Activated T-helper 1 cell treated with anti-CD3 and anti-CD28 coated beads, Interleukin-12 subunit alpha, Interleukin-12 subunit beta, Interleukin-2, Interleukin-4 antibody, amounts not matched to agents 30 ng/mL and 10 ng/mL and 1 ng/mL, durations not matched to agents 14 hours and 24 hours and 36 hours (primary cell): ENCODE results near the gene PAX7. TPM values are rescaled to one million over a fixed set of nuclear protein-coding genes. Genes with fewer than 3 reads are reported as not detected.
"Not testable (repeated sequence)": the region's sequence is repeated elsewhere in the genome, so short reads cannot be mapped to it uniquely, and the experiment has no call there.

ENCODE experiments used
- DNase-seq: peaks from one replicate; pipeline ENCODE4 v3.0.0; 2021; ENCODE audit warnings: low spot score
- H3K27ac Mint-ChIP-seq: one replicate; pipeline ENCODE4 v1.8.0; 2021; ENCODE audit warnings: mild to moderate bottlenecking, mixed read lengths
- H3K27me3 Mint-ChIP-seq: one replicate; pipeline ENCODE4 v1.8.0; 2022; ENCODE audit warnings: mild to moderate bottlenecking, moderate library complexity, mixed read lengths; ENCODE audit not compliant: insufficient read depth
- H3K36me3 Mint-ChIP-seq: one replicate; pipeline ENCODE4 v1.8.0; 2021; ENCODE audit warnings: low read depth, mixed read lengths
- H3K4me1 Mint-ChIP-seq: one replicate; pipeline ENCODE4 v1.8.0; 2021; ENCODE audit warnings: low read depth, mixed read lengths
- H3K4me3 Mint-ChIP-seq: one replicate; pipeline ENCODE4 v1.8.0; 2021; ENCODE audit warnings: mild to moderate bottlenecking, moderate library complexity, mixed read lengths
- H3K9me3 Mint-ChIP-seq: one replicate; pipeline ENCODE4 v1.8.0; 2021; ENCODE audit warnings: mixed read lengths
- intact Hi-C: fragments of 100-400 bp; cut with micrococcal nuclease; formaldehyde crosslinking; loops from one replicate; pipeline ENCODE4 v1.15.1; 2024
- total RNA-seq: library from RNA; stranded (reverse); gene quantifications from 2 replicates; pipeline ENCODE4 v1.2.3, GENCODE V29; 2022

Gene PAX7
- total RNA-seq, 1 donor from 2014 or later, result not detected

GRCh38 chr1:18687273-18687672 is 56.6 kb downstream of the PAX7 start:
- intact Hi-C loops, result no loop called here
- no peaks in the 10 kb centered on the region for H3K4me1 Mint-ChIP-seq
- no peak overlapping the region for H3K27ac Mint-ChIP-seq
- H3K4me3 Mint-ChIP-seq, result no peak overlapping the region
- no peaks in the 10 kb centered on the region for H3K36me3 Mint-ChIP-seq
- H3K9me3 Mint-ChIP-seq, result no peaks in the 10 kb centered on the region
- no peak for DNase-seq
- peaks cover 6% of the 10 kb centered on the region for H3K27me3 Mint-ChIP-seq

GRCh38 chr1:18691648-18692047 is 61.0 kb downstream of the PAX7 start:
- no peak for DNase-seq
- Mint-ChIP-seq H3K9me3 (no peaks in the 10 kb centered on the region), H3K4me1 (no peaks in the 10 kb centered on the region), H3K27me3 (peaks cover 8% of the 10 kb centered on the region), H3K4me3 (no peak overlapping the region), H3K27ac (no peak overlapping the region), H3K36me3 (no peaks in the 10 kb centered on the region)
- intact Hi-C loops, result no loop called here

GRCh38 chr1:18693256-18694098 is 62.8 kb downstream of the PAX7 start:
- no peak overlapping the region for H3K27ac Mint-ChIP-seq
- intact Hi-C loops, result no loop called here

GRCh38 chr1:18694289-18694688 is 63.6 kb downstream of the PAX7 start:
- H3K4me3 Mint-ChIP-seq, DNase-seq, H3K9me3 Mint-ChIP-seq, H3K4me1 Mint-ChIP-seq, H3K36me3 Mint-ChIP-seq, intact Hi-C loops, H3K27ac Mint-ChIP-seq: not testable (repeated sequence)
- H3K27me3 Mint-ChIP-seq, result peaks cover 13% of the 10 kb centered on the region

More at GRCh38 chr1:18693256-18694098, 62.8 kb downstream of the PAX7 start:
- no peaks in the 10 kb centered on the region for H3K36me3 Mint-ChIP-seq
- DNase-seq, result no peak
- peaks cover 13% of the 10 kb centered on the region for H3K27me3 Mint-ChIP-seq
- H3K4me3 Mint-ChIP-seq, result no peak overlapping the region
- no peaks in the 10 kb centered on the region for H3K9me3 Mint-ChIP-seq
- H3K4me1 Mint-ChIP-seq, result no peaks in the 10 kb centered on the region

- DNase-seq, result no peak
- intact Hi-C loops, result no loop called here
- H3K27ac Mint-ChIP-seq, result no peak overlapping the region
- no peaks in the 10 kb centered on the region for H3K36me3 Mint-ChIP-seq
- peaks cover 16% of the 10 kb centered on the region for H3K27me3 Mint-ChIP-seq
- no peaks in the 10 kb centered on the region for H3K9me3 Mint-ChIP-seq
- no peaks in the 10 kb centered on the region for H3K4me1 Mint-ChIP-seq
- no peak overlapping the region for H3K4me3 Mint-ChIP-seq
Observed at GRCh38 chr1:18697541-18697940, 66.9 kb downstream of the PAX7 start.

- no peak overlapping the region for H3K4me3 Mint-ChIP-seq
- H3K4me1 Mint-ChIP-seq, result no peaks in the 10 kb centered on the region
- intact Hi-C loops, result no loop called here
- H3K27me3 Mint-ChIP-seq, result peaks cover 13% of the 10 kb centered on the region
- no peaks in the 10 kb centered on the region for H3K9me3 Mint-ChIP-seq
- DNase-seq, result no peak
- no peaks in the 10 kb centered on the region for H3K36me3 Mint-ChIP-seq
- H3K27ac Mint-ChIP-seq, result no peak overlapping the region
Observed at GRCh38 chr1:18700530-18700929, 69.9 kb downstream of the PAX7 start.

GRCh38 chr1:18701183-18701582 is 70.5 kb downstream of the PAX7 start:
- no peak overlapping the region for H3K27ac Mint-ChIP-seq
- no peaks in the 10 kb centered on the region for H3K4me1 Mint-ChIP-seq
- no peak for DNase-seq
- H3K27me3 Mint-ChIP-seq, result peaks cover 11% of the 10 kb centered on the region
- intact Hi-C loops, result no loop called here
- H3K36me3 Mint-ChIP-seq, result no peaks in the 10 kb centered on the region
- no peak overlapping the region for H3K4me3 Mint-ChIP-seq
- no peaks in the 10 kb centered on the region for H3K9me3 Mint-ChIP-seq

GRCh38 chr1:18703041-18703621 is 72.5 kb downstream of the PAX7 start:
- no peak for DNase-seq
- Mint-ChIP-seq H3K27ac (no peak overlapping the region), H3K27me3 (peaks cover 7% of the 10 kb centered on the region), H3K4me3 (no peak overlapping the region), H3K9me3 (no peaks in the 10 kb centered on the region), H3K36me3 (no peaks in the 10 kb centered on the region), H3K4me1 (no peaks in the 10 kb centered on the region)
- intact Hi-C loops, result no loop called here

- Mint-ChIP-seq H3K4me3 (no peak overlapping the region), H3K9me3 (no peaks in the 10 kb centered on the region), H3K27ac (no peak overlapping the region), H3K4me1 (no peaks in the 10 kb centered on the region), H3K27me3 (peaks cover 6% of the 10 kb centered on the region), H3K36me3 (no peaks in the 10 kb centered on the region)
- intact Hi-C loops, result no loop called here
- DNase-seq, result no peak
Observed at GRCh38 chr1:18705811-18706210, 75.2 kb downstream of the PAX7 start.

GRCh38 chr1:18707696-18708257 is 77.1 kb downstream of the PAX7 start:
- H3K27me3 Mint-ChIP-seq, result peaks cover 7% of the 10 kb centered on the region
- no peaks in the 10 kb centered on the region for H3K9me3 Mint-ChIP-seq
- no peaks in the 10 kb centered on the region for H3K36me3 Mint-ChIP-seq
- H3K4me3 Mint-ChIP-seq, result no peak overlapping the region
- DNase-seq, result no peak
- H3K27ac Mint-ChIP-seq, result no peak overlapping the region
- intact Hi-C loops, result no loop called here
- H3K4me1 Mint-ChIP-seq, result no peaks in the 10 kb centered on the region

GRCh38 chr1:18710002-18710401 is 79.4 kb downstream of the PAX7 start:
- H3K4me3 Mint-ChIP-seq, result no peak overlapping the region
- no peaks in the 10 kb centered on the region for H3K36me3 Mint-ChIP-seq

GRCh38 chr1:18711003-18711402 is 80.4 kb downstream of the PAX7 start:
- DNase-seq, result no peak
- no peaks in the 10 kb centered on the region for H3K9me3 Mint-ChIP-seq
- H3K4me3 Mint-ChIP-seq, result no peak overlapping the region
- no peak overlapping the region for H3K27ac Mint-ChIP-seq
- intact Hi-C loops, result no loop called here
- H3K36me3 Mint-ChIP-seq, result no peaks in the 10 kb centered on the region
- H3K27me3 Mint-ChIP-seq, result peaks cover 17% of the 10 kb centered on the region
- no peaks in the 10 kb centered on the region for H3K4me1 Mint-ChIP-seq

More at GRCh38 chr1:18710002-18710401, 79.4 kb downstream of the PAX7 start:
- no peaks in the 10 kb centered on the region for H3K4me1 Mint-ChIP-seq
- no peak for DNase-seq
- intact Hi-C loops, result no loop called here
- H3K9me3 Mint-ChIP-seq, result no peaks in the 10 kb centered on the region
- H3K27me3 Mint-ChIP-seq, result peaks cover 16% of the 10 kb centered on the region
- no peak overlapping the region for H3K27ac Mint-ChIP-seq

GRCh38 chr1:18711536-18712251 is 81.0 kb downstream of the PAX7 start:
- intact Hi-C loops, result no loop called here
- DNase-seq, result no peak
- H3K36me3 Mint-ChIP-seq, result no peaks in the 10 kb centered on the region
- H3K4me3 Mint-ChIP-seq, result no peak overlapping the region
- peaks cover 19% of the 10 kb centered on the region for H3K27me3 Mint-ChIP-seq
- H3K4me1 Mint-ChIP-seq, result no peaks in the 10 kb centered on the region
- H3K27ac Mint-ChIP-seq, result no peak overlapping the region
- no peaks in the 10 kb centered on the region for H3K9me3 Mint-ChIP-seq
